Tibial nerve (tissue), 4 donors: ENCODE data around the gene RAC2. TPM values are rescaled to one million over a fixed set of nuclear protein-coding genes. Genes with fewer than 3 reads are reported as not detected.
A peak's percentile ranks its signal among the peaks of the same experiment; 100 is the strongest.

ENCODE experiments used
- DNase-seq, 2 donors: peaks; one replicate each; pipeline ENCODE4 v3.0.0-alpha.2; 2019; ENCODE audit warnings: low spot score in 2 of 2
- H3K27ac ChIP-seq, 4 donors: fragments of 200-600 bp; sonication (generic) in 3 of 4; one replicate each; pipeline ENCODE4 v1.5.1; 2017 to 2019; ENCODE audit warnings: mild to moderate bottlenecking in 1 of 4
- H3K27me3 ChIP-seq, 2 donors: fragments of 200-600 bp; sonication (generic) in 1 of 2; one replicate each; pipeline versions ENCODE4 v1.5.1 to v1.6.0; 2017 to 2019
- H3K36me3 ChIP-seq, 3 donors: fragments of 200-600 bp; sonication (generic); one replicate each; pipeline ENCODE4 v1.5.1; 2018 to 2019
- H3K4me1 ChIP-seq, 4 donors: fragments of 200-600 bp; sonication (generic) in 3 of 4; one replicate each; pipeline ENCODE4 v1.5.1; 2017 to 2019
- H3K4me3 ChIP-seq, 4 donors: fragments of 200-600 bp; sonication (generic) in 3 of 4; one replicate each; pipeline ENCODE4 v1.5.1; 2017 to 2019; ENCODE audit warnings: mild to moderate bottlenecking in 1 of 4, moderate library complexity in 1 of 4
- H3K9me3 ChIP-seq, 4 donors: fragments of 200-600 bp; sonication (generic) in 3 of 4; one replicate each; pipeline ENCODE4 v1.5.1; 2017 to 2019
- CTCF ChIP-seq, 5 experiments: fragments of 200-600 bp in 3 of 5; fragments of 450-650 bp in 2 of 5; sonication (generic) in 3 of 5; IDR thresholded peaks; one replicate each; pipeline ENCODE4 v1.5.1; 2016 to 2019; ENCODE audit warnings: antibody characterized with exemption in 5 of 5, mild to moderate bottlenecking in 3 of 5, moderate library complexity in 2 of 5
- EP300 ChIP-seq, 2 donors: sonication (generic); formaldehyde crosslinking; IDR thresholded peaks; one replicate each; pipeline ENCODE4 v1.6.1; 2017; ENCODE audit warnings: antibody characterized with exemption in 2 of 2, mild to moderate bottlenecking in 1 of 2
- POLR2A ChIP-seq, 2 donors: fragments of 450-650 bp; IDR thresholded peaks; one replicate each; pipeline ENCODE4 v1.6.1; 2017; ENCODE audit warnings: antibody characterized with exemption in 2 of 2, mild to moderate bottlenecking in 2 of 2, moderate library complexity in 2 of 2
- WGBS, 2 donors: methylation state at CpG; one replicate each; pipeline ENCODE4 v1.1.5; 2018; 5-methylcytosine and 5-hydroxymethylcytosine counted together
- total RNA-seq, 4 donors: library from RNA; depleted of rRNA; stranded (reverse); fragments of >200 nt; gene quantifications; one replicate each; pipeline ENCODE4 v1.1.0, GENCODE V29; 2016

RAC2 gene
- total RNA-seq, 4 donors from 2014 or later = 6.3 to 18.6 (median 7.8) TPM

GRCh38 chr22:37274380-37274862 lies 30.4 kb upstream of the RAC2 start:
- Histone ChIP-seq H3K9me3 (no peaks in the 10 kb centered on the region), H3K4me3 (no peak overlapping the region), H3K4me1 (no peaks in the 10 kb centered on the region), H3K36me3 (no peaks in the 10 kb centered on the region), H3K27ac (no peak overlapping the region), H3K27me3 (peaks cover 0 to 11% of the 10 kb centered on the region in 2 donors)
- peak in 1 of 2 donors; percentile 40 for DNase-seq
- WGBS, 2 donors = 53 to 70% methylated on average over 12 of the region's 12 CpGs
- TF ChIP-seq EP300 (IDR thresholded peaks at IDR 0.05) (peak in 1 of 2 donors; percentile 14), CTCF (IDR thresholded peaks at IDR 0.05) (no peak), POLR2A (IDR thresholded peaks at IDR 0.05) (no peak)

DNA sequence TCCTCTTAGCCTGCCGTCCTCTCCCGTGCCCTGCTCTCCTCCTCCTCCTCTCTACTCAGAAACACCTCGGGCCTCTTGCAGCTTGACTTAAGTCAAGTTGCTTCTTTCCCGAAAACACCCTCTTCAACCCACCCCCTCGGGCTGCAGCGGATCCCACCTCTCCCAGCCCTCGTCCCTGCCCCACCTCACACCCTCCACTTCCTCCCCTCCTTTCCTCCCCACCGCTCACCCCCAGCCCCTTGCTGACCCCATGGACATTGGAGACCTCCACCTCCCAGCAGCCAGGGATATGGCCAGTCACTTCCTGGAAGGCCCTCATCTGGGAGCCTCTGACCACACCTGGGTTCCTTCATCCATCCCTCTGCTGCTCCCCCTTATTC lies 29.8 kb upstream of the RAC2 start:
- DNase-seq = no peak
- Histone ChIP-seq H3K27me3 (peaks cover 0 to 15% of the 10 kb centered on the region in 2 donors), H3K4me3 (no peak overlapping the region), H3K27ac (no peak overlapping the region), H3K4me1 (no peaks in the 10 kb centered on the region), H3K36me3 (no peaks in the 10 kb centered on the region), H3K9me3 (no peaks in the 10 kb centered on the region)
- 56 to 66% methylated on average over 8 of the region's 8 CpGs for WGBS, 2 donors
- TF ChIP-seq CTCF (IDR thresholded peaks at IDR 0.05) (no peak), POLR2A (IDR thresholded peaks at IDR 0.05) (no peak), EP300 (IDR thresholded peaks at IDR 0.05) (no peak)

DNA sequence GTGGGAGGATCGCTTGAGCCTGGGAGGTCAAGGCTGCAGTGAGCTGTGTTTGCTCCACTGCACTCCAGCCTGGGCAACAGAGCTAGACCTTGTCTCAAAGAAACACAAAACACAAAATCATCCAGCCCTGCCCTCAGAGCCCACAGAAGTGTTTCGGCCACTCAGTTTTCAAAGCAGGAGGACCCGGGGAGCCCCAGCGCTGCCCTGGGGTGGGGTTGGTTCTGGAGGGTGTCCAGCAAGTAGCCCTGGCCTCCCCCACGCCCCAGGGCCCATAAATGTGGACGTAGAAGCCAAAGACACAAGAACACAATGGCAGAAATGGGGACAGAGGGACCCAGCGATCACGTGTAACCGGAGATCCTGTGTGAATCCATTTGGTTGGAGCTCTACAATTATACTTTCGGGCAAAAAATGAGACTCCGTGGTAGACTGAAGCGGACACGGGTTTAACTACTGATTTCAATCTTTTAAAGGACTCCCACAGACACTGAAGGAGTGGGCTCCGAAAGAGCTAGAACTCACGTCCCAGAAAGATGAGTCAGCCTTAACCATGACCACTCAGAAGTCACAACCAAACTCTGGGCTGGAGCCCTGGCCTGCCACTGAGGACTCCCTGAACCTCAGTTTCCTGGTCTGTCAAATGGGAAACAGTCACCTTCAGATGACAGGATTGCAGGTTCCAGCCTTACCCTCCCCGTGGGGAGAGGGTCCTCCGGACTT lies 29.2 kb upstream of the RAC2 start:
- peaks cover 0 to 18% of the 10 kb centered on the region in 2 donors for H3K27me3 ChIP-seq

DNA sequence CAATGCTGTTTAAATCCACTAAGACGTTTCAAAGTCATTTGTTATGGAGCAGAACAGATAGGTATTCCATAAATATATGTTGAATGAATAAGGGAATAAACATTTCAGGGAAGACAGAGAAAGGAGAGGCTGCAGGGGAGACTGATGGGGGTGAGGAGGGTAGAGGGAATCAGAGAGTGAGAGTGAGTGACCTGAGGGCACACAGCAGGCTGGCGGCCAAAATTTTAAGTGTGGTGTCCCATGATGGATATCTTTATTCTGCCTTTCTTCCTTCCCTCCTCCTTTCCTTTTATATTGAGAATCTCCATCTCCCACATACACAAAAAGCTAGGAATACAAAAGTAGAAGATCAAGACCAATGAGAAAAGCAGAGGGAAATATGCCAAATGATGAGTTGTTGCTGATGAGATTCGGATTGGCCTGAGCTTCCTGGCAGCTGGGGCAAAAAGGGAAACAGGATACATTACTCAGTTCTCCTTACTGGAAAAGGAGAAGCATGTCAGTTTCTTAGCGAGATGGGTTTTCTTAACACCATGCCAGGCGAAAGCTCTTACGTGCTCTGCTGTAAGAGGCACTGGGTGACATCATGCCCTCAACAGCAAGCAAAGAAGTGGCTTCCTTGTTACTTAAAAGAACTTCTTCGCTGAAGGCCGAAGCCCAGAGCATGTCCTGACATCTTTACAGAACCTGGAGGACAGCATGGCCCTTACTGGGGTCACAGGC lies 27.0 kb upstream of the RAC2 start:
- no peaks in the 10 kb centered on the region for H3K36me3 ChIP-seq
- H3K4me1 ChIP-seq = peaks cover 0 to 10% (median 0%) of the 10 kb centered on the region in 4 donors
- no peak overlapping the region for H3K27ac ChIP-seq
- H3K9me3 ChIP-seq = no peaks in the 10 kb centered on the region
- WGBS, 2 donors = 68% methylated on average over 8 of the region's 8 CpGs
- peaks cover 0 to 27% of the 10 kb centered on the region in 2 donors for H3K27me3 ChIP-seq
- H3K4me3 ChIP-seq = no peak overlapping the region
- no peak for DNase-seq
- TF ChIP-seq POLR2A (IDR thresholded peaks at IDR 0.05) (no peak), EP300 (IDR thresholded peaks at IDR 0.05) (no peak), CTCF (IDR thresholded peaks at IDR 0.05) (no peak)

More for the DNA sequence above, 29.2 kb upstream of the RAC2 start:
- H3K9me3 ChIP-seq = no peaks in the 10 kb centered on the region
- 44 to 54% methylated on average over 17 of the region's 17 CpGs for WGBS, 2 donors
- no peak overlapping the region for H3K4me3 ChIP-seq
- H3K36me3 ChIP-seq = no peaks in the 10 kb centered on the region
- H3K27ac ChIP-seq = no peak overlapping the region
- no peak for TF ChIP-seq EP300 (IDR thresholded peaks at IDR 0.05)
- no peak for TF ChIP-seq CTCF (IDR thresholded peaks at IDR 0.05)
- no peak for TF ChIP-seq POLR2A (IDR thresholded peaks at IDR 0.05)
- DNase-seq = no peak
- H3K4me1 ChIP-seq = no peaks in the 10 kb centered on the region
